Measurements from ENCODE around the gene TPM4. TPM values are rescaled to one million over a fixed set of nuclear protein-coding genes. Genes with fewer than 3 reads are reported as not detected.

The TPM4 gene
- total RNA-seq, 1 donor from 2014 or later, result 687 TPM

- DNase-seq (ENCODE audit: extremely low spot score, unreplicated experiment), result no peak
- no peaks in the 10 kb centered on the region for H3K27me3 Mint-ChIP-seq (ENCODE audit: unreplicated experiment)
- H3K4me3 Mint-ChIP-seq (ENCODE audit: unreplicated experiment), result no peak overlapping the region
- TF ChIP-seq CTCF (IDR thresholded peaks at IDR 0.05), result no peak
- no peak overlapping the region for H3K27ac Mint-ChIP-seq (ENCODE audit: unreplicated experiment)
- no peaks in the 10 kb centered on the region for H3K9me3 Mint-ChIP-seq (ENCODE audit: unreplicated experiment)
- peaks cover 32% of the 10 kb centered on the region for H3K36me3 Mint-ChIP-seq (ENCODE audit: unreplicated experiment)
- H3K4me1 Mint-ChIP-seq (ENCODE audit: unreplicated experiment), result no peaks in the 10 kb centered on the region
Measured at GRCh38 chr19:16125737-16126495, 49.6 kb downstream of the TPM4 start.

GRCh38 chr19:16127080-16127479, 50.8 kb downstream of the TPM4 start:
- no peaks in the 10 kb centered on the region for H3K27me3 Mint-ChIP-seq (ENCODE audit: unreplicated experiment)
- no peak overlapping the region for H3K27ac Mint-ChIP-seq (ENCODE audit: unreplicated experiment)
- TF ChIP-seq CTCF (IDR thresholded peaks at IDR 0.05), result no peak
- no peak for DNase-seq (ENCODE audit: extremely low spot score, unreplicated experiment)
- no peak overlapping the region for H3K4me3 Mint-ChIP-seq (ENCODE audit: unreplicated experiment)
- peaks cover 34% of the 10 kb centered on the region for H3K36me3 Mint-ChIP-seq (ENCODE audit: unreplicated experiment)
- no peaks in the 10 kb centered on the region for H3K4me1 Mint-ChIP-seq (ENCODE audit: unreplicated experiment)
- no peaks in the 10 kb centered on the region for H3K9me3 Mint-ChIP-seq (ENCODE audit: unreplicated experiment)

GRCh38 chr19:16127776-16128371, 51.6 kb downstream of the TPM4 start:
- TF ChIP-seq CTCF (IDR thresholded peaks at IDR 0.05), result no peak
- no peaks in the 10 kb centered on the region for H3K27me3 Mint-ChIP-seq (ENCODE audit: unreplicated experiment)
- DNase-seq (ENCODE audit: extremely low spot score, unreplicated experiment), result no peak
- H3K4me3 Mint-ChIP-seq (ENCODE audit: unreplicated experiment), result no peak overlapping the region
- H3K27ac Mint-ChIP-seq (ENCODE audit: unreplicated experiment), result no peak overlapping the region
- H3K4me1 Mint-ChIP-seq (ENCODE audit: unreplicated experiment), result no peaks in the 10 kb centered on the region
- no peaks in the 10 kb centered on the region for H3K9me3 Mint-ChIP-seq (ENCODE audit: unreplicated experiment)
- peaks cover 39% of the 10 kb centered on the region for H3K36me3 Mint-ChIP-seq (ENCODE audit: unreplicated experiment)

- H3K4me1 Mint-ChIP-seq (ENCODE audit: unreplicated experiment), result no peaks in the 10 kb centered on the region
- H3K27ac Mint-ChIP-seq (ENCODE audit: unreplicated experiment), result no peak overlapping the region
- H3K9me3 Mint-ChIP-seq (ENCODE audit: unreplicated experiment), result no peaks in the 10 kb centered on the region
- DNase-seq (ENCODE audit: extremely low spot score, unreplicated experiment), result no peak
- H3K36me3 Mint-ChIP-seq (ENCODE audit: unreplicated experiment), result peaks cover 53% of the 10 kb centered on the region
- no peaks in the 10 kb centered on the region for H3K27me3 Mint-ChIP-seq (ENCODE audit: unreplicated experiment)
- no peak for TF ChIP-seq CTCF (IDR thresholded peaks at IDR 0.05)
- no peak overlapping the region for H3K4me3 Mint-ChIP-seq (ENCODE audit: unreplicated experiment)
Measured at GRCh38 chr19:16131648-16132047, 55.4 kb downstream of the TPM4 start.

GRCh38 chr19:16133818-16134217, 57.5 kb downstream of the TPM4 start:
- Mint-ChIP-seq H3K9me3 (ENCODE audit: unreplicated experiment) (no peaks in the 10 kb centered on the region), H3K36me3 (ENCODE audit: unreplicated experiment) (peaks cover 46% of the 10 kb centered on the region), H3K27me3 (ENCODE audit: unreplicated experiment) (no peaks in the 10 kb centered on the region), H3K4me3 (ENCODE audit: unreplicated experiment) (no peak overlapping the region), H3K27ac (ENCODE audit: unreplicated experiment) (no peak overlapping the region), H3K4me1 (ENCODE audit: unreplicated experiment) (no peaks in the 10 kb centered on the region)
- no peak for DNase-seq (ENCODE audit: extremely low spot score, unreplicated experiment)
- TF ChIP-seq CTCF (IDR thresholded peaks at IDR 0.05), result no peak

Data from osteocyte (in vitro differentiated cells).